HG03378 (cell line): Measurements from ENCODE around the gene SUCNR1.
A peak's percentile ranks its signal among the peaks of the same experiment; 100 is the strongest.
"Not testable (repeated sequence)": the region's sequence is repeated elsewhere in the genome, so short reads cannot be mapped to it uniquely, and the experiment has no call there.

Experiments
- ATAC-seq: cut with Tn5 transposase; IDR thresholded peaks from one replicate; pipeline ENCODE4 v1.9.1; 2021; ENCODE audit warnings: mild to moderate bottlenecking, moderate library complexity; ENCODE audit not compliant: unreplicated experiment

Gene SUCNR1

DNA sequence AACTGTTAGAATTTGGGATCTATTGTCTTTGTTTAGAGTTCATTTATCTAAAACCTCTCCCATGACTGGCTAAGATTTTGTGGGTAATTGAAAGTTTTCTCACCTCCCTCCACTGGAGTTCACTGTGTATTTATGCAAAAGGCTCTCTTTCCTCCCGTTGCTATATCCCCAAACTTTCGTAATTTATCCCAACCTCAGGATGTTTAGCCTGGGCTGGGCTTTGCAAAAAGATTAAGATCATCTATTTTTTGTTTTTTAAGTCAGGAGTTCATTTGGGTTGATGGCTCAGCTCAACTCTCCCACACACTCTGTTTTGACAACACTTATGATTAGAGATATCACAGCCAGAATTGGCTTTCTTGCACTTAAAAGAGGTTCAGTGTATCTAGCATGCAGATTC, 27.0 kb downstream of the SUCNR1 start:
- no peak for ATAC-seq

DNA sequence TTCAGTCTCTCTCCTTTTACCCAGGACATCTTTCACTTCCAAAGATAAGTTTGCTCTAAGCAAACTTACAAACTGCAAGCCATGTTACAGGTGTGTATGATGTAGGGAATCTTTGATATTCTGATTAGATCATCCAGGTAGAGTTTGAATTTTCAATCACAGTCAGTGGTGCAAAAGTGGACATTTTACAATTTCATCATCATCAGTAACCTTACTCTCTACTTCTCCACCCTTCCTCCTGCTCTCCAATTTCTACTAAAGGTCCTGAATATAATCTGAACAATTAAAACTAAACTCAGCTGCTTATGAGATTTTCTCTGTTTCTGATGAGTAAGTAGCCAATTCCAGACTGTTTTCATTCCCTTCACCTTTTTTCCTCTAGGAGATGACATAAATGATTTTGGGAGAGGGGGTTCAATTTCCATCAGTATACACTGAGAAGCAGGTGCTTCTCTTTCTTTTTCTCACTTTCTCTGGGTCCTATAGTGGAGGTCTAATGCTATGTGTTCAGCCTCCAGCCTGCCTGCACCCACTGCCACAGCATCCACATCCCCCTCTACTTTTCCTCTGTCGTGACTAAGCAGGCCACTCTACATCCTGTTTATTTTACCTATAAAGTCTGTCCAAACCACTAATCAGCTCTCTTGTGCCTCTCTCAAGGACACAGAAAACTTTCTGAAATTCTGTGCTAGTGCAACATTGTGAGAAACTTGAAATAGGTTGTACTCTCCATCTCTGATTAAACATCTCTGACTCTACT, 27.6 kb downstream of the SUCNR1 start:
- ATAC-seq, result no peak

DNA sequence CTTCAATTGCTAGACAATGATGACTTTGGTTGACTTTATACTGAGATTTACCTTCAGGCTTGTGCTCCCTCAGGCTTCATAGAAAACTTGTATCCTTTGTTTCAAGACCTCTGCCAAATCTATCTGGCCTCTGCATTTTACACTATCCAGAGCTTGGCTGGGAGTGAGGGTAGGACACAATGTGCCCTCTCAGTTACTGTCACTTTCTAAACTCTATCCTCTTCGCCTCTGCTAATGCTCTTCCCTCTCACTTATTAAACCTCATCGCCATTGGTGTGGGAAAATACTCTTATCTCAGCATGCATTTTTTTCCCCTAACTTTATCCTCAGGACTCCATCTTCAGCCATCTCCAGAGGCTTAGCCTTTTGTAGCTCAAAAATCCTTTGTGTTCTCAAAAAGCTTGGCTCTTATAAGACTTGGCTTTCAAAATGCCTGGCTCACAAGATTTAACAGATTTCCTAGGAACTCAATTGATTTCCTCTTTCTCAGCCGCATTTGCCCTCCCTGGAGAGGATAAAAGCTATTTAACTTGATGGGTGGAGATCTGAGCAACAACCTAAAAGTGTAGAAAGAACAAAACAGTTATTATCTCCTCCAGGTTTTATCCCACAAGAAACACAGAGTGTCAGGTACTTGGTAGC, 28.3 kb downstream of the SUCNR1 start:
- ATAC-seq, result no peak

DNA sequence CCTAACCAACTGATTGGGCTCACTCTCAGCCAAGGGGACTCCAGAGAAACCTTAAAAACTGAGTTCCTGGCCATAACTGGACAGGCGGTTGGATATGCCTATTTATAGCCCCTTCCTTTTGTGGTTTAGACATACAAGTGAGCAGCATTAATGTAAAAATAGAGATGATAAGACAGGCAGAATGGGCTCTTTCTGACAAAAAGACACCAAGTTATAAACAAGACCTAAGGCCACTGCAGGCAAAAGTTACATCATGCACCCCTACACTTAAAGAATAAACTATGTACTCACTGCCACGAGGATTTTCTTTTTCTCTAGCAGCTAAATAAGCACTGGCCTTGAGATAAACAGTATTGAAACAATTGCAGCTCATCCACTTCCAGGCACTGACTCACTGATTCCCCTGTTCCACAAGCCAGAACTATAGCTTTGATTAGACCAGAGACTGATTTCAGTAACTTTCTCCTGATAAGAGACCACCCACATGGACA, 30.1 kb downstream of the SUCNR1 start:
- ATAC-seq, result no peak

DNA sequence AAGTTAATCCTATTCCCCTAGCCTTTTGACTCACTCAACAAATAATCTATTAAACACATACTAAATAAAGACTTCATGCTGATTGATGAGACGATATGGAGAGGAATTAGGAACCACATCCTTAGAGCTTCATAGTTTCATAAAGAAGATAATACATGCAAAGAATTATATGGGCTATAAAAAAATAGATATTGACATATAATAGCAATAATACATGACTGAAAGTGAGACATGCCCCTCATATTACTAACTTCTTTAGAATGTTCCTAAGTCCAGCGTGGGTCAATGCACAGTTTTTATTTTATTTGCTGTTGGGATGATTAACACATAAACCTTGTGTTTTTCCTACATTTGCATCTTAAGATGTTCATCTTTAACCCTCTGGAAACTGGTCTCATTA, 32.2 kb downstream of the SUCNR1 start:
- ATAC-seq, result no peak

DNA sequence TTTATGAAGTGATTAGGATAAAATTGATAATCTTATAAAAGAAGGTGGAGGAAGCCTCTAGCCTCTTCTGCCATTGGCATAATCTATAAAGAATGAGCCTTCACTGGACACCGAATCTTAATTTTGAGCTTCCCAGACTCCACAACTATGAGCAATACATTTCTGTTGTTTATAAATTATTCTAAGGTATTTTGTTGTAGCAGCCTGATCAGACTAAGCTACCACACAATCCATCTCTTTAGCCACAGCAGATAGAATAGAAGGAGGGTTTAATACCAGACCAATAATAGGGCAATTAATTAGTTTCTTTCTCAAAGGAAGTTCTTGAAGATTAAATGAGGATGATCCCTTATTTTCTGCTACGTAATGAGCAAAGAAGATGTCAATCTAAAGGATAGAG, 33.3 kb downstream of the SUCNR1 start:
- no peak for ATAC-seq

DNA sequence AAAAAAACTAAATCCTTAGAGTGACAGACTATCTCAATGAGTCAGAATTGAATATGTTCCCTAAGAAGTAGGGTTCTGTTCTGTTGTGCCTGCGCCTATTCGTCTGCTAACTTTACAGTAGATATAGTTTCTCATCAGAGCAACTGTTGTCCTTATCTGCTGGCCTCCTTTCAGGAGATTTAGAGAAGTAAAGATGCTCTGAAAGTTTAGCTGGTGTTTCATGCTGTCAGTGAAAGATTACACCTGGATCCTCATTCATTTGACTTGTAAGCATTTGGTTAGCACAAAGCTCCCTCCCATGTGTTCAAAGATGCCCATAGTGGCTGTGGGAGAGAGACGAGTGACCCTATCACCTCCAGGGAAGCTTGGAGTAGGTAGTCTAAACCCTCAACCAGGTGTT, 35.0 kb downstream of the SUCNR1 start:
- ATAC-seq, result no peak

GRCh38 chr3:151909681-151910405, 36.4 kb downstream of the SUCNR1 start:
- no peak for ATAC-seq

GRCh38 chr3:151911462-151911861, 38.0 kb downstream of the SUCNR1 start:
- ATAC-seq, result no peak

DNA sequence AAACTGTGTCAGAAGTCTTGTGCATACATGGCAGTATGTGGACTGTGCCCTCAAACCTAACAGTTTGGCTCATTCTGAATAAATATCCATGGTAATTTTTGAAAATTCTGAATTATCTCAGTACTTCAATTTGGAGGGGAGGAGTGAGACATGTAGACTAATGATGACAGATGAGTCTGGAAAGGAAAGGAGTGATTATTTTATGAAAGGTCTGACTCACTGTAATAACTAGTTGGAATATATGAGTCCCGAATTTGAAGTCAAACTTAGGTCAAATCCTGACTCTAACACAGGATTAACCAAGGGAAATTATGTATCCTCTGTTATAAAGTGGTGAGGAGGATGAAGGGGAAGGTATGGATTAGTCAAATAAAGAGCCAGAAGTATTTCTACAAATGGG, 38.6 kb downstream of the SUCNR1 start:
- ATAC-seq, result no peak

GRCh38 chr3:151916781-151917180, 43.3 kb downstream of the SUCNR1 start:
- no peak for ATAC-seq

GRCh38 chr3:151918253-151919029, 45.0 kb downstream of the SUCNR1 start:
- ATAC-seq, result peak; percentile 56

- peak; percentile 10 for ATAC-seq
Observed at GRCh38 chr3:151919030-151919328, 45.5 kb downstream of the SUCNR1 start.

DNA sequence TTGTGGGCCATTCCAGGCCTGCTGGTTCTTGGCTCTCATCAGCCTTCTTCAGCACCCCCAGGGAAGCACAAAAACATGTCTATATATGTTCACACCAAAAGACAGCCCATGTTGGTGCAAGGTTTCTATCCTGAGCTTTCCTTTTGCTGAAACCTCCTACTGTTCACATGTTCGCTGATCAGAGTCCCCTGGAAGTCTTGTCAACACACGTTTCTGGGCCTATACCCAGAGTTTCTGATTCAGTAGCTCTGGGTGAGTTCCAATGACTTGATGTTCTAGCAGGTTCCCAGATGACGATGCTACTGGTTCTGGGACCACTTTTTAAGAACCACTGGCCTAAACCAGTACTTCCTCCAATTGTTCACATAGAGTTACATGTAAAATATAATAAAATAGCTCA, 46.0 kb downstream of the SUCNR1 start:
- no peak for ATAC-seq

DNA sequence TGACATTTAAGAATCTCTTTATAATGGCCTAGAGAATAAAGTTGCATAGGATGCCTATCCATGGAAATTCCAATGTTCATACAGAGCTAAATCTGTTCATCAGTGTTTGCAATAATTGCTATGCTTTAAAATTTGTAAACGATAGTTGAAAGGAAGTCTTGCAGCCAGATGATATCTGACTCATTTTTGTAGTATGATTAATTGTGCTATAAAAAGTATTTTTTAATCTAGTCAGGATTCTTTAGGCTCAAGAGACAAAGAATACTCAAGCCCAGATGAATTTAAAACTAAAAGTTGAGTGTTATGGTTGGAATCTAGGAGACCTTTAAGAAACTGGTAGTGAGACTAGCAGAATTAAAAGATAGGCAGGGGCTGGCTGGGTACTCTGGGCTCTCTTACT, 50.5 kb downstream of the SUCNR1 start:
- ATAC-seq, result no peak

DNA sequence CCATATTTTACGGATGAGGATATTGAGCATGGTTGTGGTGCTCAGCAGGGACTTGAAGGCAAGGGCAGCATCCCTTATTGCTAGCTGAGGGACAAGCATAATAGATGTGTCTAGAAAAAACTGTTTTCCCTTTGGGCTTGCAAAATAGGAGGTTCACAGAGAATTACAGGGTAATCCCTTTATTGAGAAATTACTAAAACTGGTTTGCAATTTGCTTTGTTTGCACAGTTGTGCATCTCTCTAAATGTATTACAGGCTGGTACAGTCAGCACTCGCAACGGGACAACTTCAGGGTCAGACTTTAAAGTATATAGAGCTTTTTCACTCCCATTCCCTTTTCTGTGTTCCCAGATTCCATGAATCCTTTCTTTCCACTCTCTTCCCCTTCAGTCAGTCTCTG, 51.3 kb downstream of the SUCNR1 start:
- ATAC-seq, result no peak

GRCh38 chr3:151925419-151925818, 52.0 kb downstream of the SUCNR1 start:
- ATAC-seq, result no peak

DNA sequence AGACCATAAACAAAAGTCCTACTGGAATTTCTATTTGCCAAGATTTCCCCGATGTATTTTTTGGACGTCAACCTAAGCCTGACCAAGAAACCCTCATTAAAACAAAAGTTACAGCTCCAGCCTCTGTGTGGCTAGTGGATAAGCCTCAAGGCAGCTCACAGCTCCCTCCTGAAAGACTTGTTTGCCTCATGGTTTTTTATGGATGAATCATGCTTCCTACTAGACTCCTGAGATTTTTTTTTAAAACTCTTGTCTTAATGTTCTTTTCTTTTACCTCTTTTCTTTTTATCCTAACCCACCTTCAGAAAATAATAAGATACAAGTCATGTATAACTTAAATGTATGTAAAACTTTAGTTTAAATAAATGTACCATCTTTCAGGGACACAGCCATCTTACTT, 52.4 kb downstream of the SUCNR1 start:
- ATAC-seq, result no peak

- ATAC-seq, result no peak
Observed at GRCh38 chr3:151926956-151927355, 53.5 kb downstream of the SUCNR1 start.

- not testable (repeated sequence) for ATAC-seq
Observed at GRCh38 chr3:151927915-151928525, 54.6 kb downstream of the SUCNR1 start.

- ATAC-seq, result no peak
Observed at GRCh38 chr3:151931171-151931570, 57.7 kb downstream of the SUCNR1 start.
